Tibial nerve (tissue), 4 donors: ENCODE results near the gene OSBPL8. TPM values are rescaled to one million over a fixed set of nuclear protein-coding genes. Genes with fewer than 3 reads are reported as not detected.

ENCODE experiments used
- DNase-seq, 2 donors: peaks; one replicate each; pipeline ENCODE4 v3.0.0-alpha.2; 2019; ENCODE audit warnings: low spot score in 2 of 2
- H3K27ac ChIP-seq, 4 donors: fragments of 200-600 bp; sonication (generic) in 3 of 4; one replicate each; pipeline ENCODE4 v1.5.1; 2017 to 2019; ENCODE audit warnings: mild to moderate bottlenecking in 1 of 4
- H3K27me3 ChIP-seq, 2 donors: fragments of 200-600 bp; sonication (generic) in 1 of 2; one replicate each; pipeline versions ENCODE4 v1.5.1 to v1.6.0; 2017 to 2019
- H3K36me3 ChIP-seq, 3 donors: fragments of 200-600 bp; sonication (generic); one replicate each; pipeline ENCODE4 v1.5.1; 2018 to 2019
- H3K4me1 ChIP-seq, 4 donors: fragments of 200-600 bp; sonication (generic) in 3 of 4; one replicate each; pipeline ENCODE4 v1.5.1; 2017 to 2019
- H3K4me3 ChIP-seq, 4 donors: fragments of 200-600 bp; sonication (generic) in 3 of 4; one replicate each; pipeline ENCODE4 v1.5.1; 2017 to 2019; ENCODE audit warnings: mild to moderate bottlenecking in 1 of 4, moderate library complexity in 1 of 4
- H3K9me3 ChIP-seq, 4 donors: fragments of 200-600 bp; sonication (generic) in 3 of 4; one replicate each; pipeline ENCODE4 v1.5.1; 2017 to 2019
- EP300 ChIP-seq, 2 donors: sonication (generic); formaldehyde crosslinking; IDR thresholded peaks; one replicate each; pipeline ENCODE4 v1.6.1; 2017; ENCODE audit warnings: antibody characterized with exemption in 2 of 2, mild to moderate bottlenecking in 1 of 2
- POLR2A ChIP-seq, 2 donors: fragments of 450-650 bp; IDR thresholded peaks; one replicate each; pipeline ENCODE4 v1.6.1; 2017; ENCODE audit warnings: antibody characterized with exemption in 2 of 2, mild to moderate bottlenecking in 2 of 2, moderate library complexity in 2 of 2
- WGBS, 2 donors: methylation state at CpG; one replicate each; pipeline ENCODE4 v1.1.5; 2018; 5-methylcytosine and 5-hydroxymethylcytosine counted together
- total RNA-seq, 4 donors: library from RNA; depleted of rRNA; stranded (reverse); fragments of >200 nt; gene quantifications; one replicate each; pipeline ENCODE4 v1.1.0, GENCODE V29; 2016
- TF ChIP-seq, protein P1 (sequence below), 5 experiments: fragments of 200-600 bp in 3 of 5; fragments of 450-650 bp in 2 of 5; sonication (generic) in 3 of 5; IDR thresholded peaks; one replicate each; pipeline ENCODE4 v1.5.1; 2016 to 2019; ENCODE audit warnings: antibody characterized with exemption in 5 of 5, mild to moderate bottlenecking in 3 of 5, moderate library complexity in 2 of 5

Gene OSBPL8
- total RNA-seq, 4 donors from 2014 or later, result 90.9 to 151 (median 119) TPM

DNA sequence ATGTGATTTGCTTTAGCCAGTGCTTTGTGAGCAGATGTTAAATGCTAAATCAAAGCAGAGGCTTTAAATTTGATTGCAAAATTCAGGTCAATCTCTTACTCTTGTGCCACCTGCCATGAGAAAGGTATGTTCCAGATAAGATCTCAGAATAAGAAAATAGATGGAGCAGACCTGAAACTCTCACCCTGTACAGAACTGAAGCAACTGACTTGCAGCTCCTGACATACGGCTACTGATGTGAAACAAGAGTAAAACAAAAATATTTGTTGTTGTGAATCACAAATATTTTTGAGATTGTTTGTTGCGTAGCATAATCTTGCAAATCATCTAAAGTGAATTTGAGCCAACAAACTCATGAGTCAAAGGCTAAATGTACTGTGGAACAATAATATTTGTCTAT, 3.5 kb upstream of the OSBPL8 start:
- Histone ChIP-seq H3K9me3 (no peaks in the 10 kb centered on the region), H3K4me3 (no peak overlapping the region), H3K36me3 (no peaks in the 10 kb centered on the region), H3K4me1 (peaks cover 0 to 5% (median 2%) of the 10 kb centered on the region in 4 donors), H3K27ac (no peak overlapping the region), H3K27me3 (no peaks in the 10 kb centered on the region)
- WGBS, 2 donors, result 89 to 92% methylated on average over 2 of the region's 2 CpGs
- TF ChIP-seq, protein P1, sequence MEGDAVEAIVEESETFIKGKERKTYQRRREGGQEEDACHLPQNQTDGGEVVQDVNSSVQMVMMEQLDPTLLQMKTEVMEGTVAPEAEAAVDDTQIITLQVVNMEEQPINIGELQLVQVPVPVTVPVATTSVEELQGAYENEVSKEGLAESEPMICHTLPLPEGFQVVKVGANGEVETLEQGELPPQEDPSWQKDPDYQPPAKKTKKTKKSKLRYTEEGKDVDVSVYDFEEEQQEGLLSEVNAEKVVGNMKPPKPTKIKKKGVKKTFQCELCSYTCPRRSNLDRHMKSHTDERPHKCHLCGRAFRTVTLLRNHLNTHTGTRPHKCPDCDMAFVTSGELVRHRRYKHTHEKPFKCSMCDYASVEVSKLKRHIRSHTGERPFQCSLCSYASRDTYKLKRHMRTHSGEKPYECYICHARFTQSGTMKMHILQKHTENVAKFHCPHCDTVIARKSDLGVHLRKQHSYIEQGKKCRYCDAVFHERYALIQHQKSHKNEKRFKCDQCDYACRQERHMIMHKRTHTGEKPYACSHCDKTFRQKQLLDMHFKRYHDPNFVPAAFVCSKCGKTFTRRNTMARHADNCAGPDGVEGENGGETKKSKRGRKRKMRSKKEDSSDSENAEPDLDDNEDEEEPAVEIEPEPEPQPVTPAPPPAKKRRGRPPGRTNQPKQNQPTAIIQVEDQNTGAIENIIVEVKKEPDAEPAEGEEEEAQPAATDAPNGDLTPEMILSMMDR (IDR thresholded peaks at IDR 0.05), result no peak
- TF ChIP-seq POLR2A (IDR thresholded peaks at IDR 0.05), result no peak
- no peak for TF ChIP-seq EP300 (IDR thresholded peaks at IDR 0.05)
- no peak for DNase-seq

DNA sequence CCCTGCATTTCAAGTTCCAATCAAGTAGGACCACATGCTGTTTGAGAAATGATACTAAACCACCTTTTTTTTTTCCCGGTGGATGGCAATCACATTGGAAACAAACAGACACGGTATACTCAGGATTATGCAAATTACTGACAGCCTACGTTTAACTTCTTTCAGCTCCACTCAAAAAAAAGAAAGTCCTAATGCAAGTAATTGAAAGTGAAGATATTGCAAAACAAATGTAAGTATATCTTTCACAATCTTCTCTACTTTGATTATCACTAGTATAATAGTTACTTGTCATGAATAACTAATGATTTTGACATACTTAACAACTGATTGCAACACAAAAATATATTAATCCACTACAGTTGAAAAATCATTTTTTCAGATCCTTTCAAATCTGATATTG, 2.6 kb upstream of the OSBPL8 start:
- no peak for TF ChIP-seq EP300 (IDR thresholded peaks at IDR 0.05)
- TF ChIP-seq, protein P1 (IDR thresholded peaks at IDR 0.05), result no peak
- no peak for TF ChIP-seq POLR2A (IDR thresholded peaks at IDR 0.05)
- no peaks in the 10 kb centered on the region for H3K36me3 ChIP-seq
- WGBS, 2 donors, result 41 to 47% methylated on average over 3 of the region's 3 CpGs
- DNase-seq, result no peak
- H3K9me3 ChIP-seq, result no peaks in the 10 kb centered on the region
- peaks cover 0 to 14% (median 3%) of the 10 kb centered on the region in 4 donors for H3K4me1 ChIP-seq
- no peaks in the 10 kb centered on the region for H3K27me3 ChIP-seq
- no peak overlapping the region for H3K4me3 ChIP-seq
- no peak overlapping the region for H3K27ac ChIP-seq

DNA sequence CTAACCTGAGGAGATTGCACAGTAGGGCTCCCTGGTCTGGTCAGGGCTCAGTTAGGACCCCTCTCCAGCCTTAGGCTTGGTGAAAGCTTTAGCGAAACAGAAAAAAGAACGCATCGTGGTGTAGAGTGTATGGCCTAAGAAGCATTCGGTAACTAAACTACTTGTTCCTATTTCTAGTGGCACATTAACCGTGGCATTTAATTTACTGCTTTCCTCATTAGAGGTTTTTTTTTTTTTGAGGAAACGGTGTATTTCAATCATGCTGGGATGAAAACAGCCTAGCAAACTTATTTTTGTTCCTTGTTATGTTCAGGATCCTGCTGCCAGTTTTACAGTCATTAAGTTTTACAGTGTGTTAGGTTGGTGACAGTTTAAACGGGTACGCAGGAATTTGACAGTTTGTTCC, 518 bp upstream of the OSBPL8 start:
- Histone ChIP-seq H3K27ac (peak overlapping the region; percentile 87 to 97 (median 94)), H3K9me3 (no peaks in the 10 kb centered on the region), H3K27me3 (no peaks in the 10 kb centered on the region), H3K4me1 (peaks cover 0 to 31% (median 7%) of the 10 kb centered on the region in 4 donors), H3K36me3 (no peaks in the 10 kb centered on the region), H3K4me3 (peak overlapping the region; percentile 80 to 88 (median 80))
- 19 to 22% methylated on average over 8 of the region's 8 CpGs for WGBS, 2 donors
- TF ChIP-seq POLR2A (IDR thresholded peaks at IDR 0.05), result no peak
- TF ChIP-seq EP300 (IDR thresholded peaks at IDR 0.05), result no peak
- TF ChIP-seq, protein P1 (IDR thresholded peaks at IDR 0.05), result no peak
- no peak for DNase-seq

DNA sequence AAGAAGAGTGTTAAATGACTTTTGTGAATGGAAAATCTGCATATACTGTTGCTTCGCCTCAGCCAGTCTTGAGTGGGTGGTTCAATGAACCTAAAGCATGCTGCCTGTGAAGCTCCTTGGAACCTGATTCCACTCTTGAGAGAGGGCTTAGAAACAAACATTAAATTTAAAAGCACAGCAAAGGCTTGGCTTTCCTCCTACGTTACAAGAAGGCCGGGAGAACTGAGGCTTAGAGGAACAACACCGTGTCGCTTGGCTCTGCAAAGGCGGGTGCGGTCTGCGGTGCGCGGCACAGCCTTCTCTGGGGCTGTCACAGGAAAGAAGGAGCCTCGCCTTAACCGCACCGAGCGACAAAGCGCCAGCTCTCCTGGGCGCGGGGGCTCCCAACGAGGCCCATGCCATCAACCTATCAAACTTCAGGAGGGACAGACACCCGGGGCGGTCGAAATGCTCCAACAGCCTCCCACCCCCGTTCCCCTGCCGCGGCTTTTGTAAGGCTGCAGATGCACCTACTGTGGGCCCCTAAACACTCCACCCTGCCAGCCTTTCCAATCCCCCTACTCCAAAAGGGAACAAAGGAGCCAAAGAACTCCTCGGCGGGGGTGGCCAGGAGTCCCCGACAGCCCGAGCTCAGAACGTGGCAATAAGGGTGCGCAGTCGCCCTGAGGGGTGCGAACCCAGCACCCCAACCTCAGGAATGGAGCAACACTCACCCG, 729 bp downstream of the OSBPL8 start:
- Histone ChIP-seq H3K36me3 (no peaks in the 10 kb centered on the region), H3K27ac (peak overlapping the region; percentile 87 to 97 (median 94)), H3K9me3 (no peaks in the 10 kb centered on the region), H3K4me3 (peak overlapping the region; percentile 80 to 88 (median 80)), H3K4me1 (peaks cover 0 to 43% (median 9%) of the 10 kb centered on the region in 4 donors), H3K27me3 (no peaks in the 10 kb centered on the region)
- DNase-seq, result peak; percentile 19 to 20
- TF ChIP-seq, protein P1 (IDR thresholded peaks at IDR 0.05), result no peak
- TF ChIP-seq POLR2A (IDR thresholded peaks at IDR 0.05) (no peak), EP300 (IDR thresholded peaks at IDR 0.05) (no peak)
- 1% methylated on average over 22 to 31 of the region's 33 CpGs for WGBS, 2 donors

DNA sequence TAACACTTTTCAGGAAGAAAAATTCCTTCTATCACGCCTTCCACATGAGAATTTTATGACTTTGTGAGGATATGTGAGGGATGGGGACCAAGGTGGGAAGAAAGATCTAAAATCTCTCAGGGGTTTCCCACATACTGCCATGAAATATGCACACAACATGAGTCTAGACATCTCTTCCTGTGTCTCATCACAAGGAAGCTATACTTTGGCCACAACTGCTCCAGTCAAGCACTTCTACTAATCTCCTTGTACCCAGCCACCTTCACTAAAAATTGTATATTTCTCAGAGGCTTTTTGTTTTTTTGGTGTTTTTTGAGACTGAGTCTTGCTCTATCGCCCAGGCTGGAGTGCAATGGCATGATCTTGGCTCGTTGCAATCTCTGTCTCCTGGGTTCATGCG, 3.2 kb downstream of the OSBPL8 start:
- no peak for TF ChIP-seq POLR2A (IDR thresholded peaks at IDR 0.05)
- TF ChIP-seq, protein P1 (IDR thresholded peaks at IDR 0.05), result no peak
- TF ChIP-seq EP300 (IDR thresholded peaks at IDR 0.05), result no peak
- 94 to 96% methylated on average over 4 of the region's 4 CpGs for WGBS, 2 donors
- no peaks in the 10 kb centered on the region for H3K36me3 ChIP-seq
- no peak overlapping the region for H3K4me3 ChIP-seq
- no peaks in the 10 kb centered on the region for H3K27me3 ChIP-seq
- DNase-seq, result no peak
- no peak overlapping the region for H3K27ac ChIP-seq
- H3K4me1 ChIP-seq, result peaks cover 0 to 59% (median 12%) of the 10 kb centered on the region in 4 donors
- no peaks in the 10 kb centered on the region for H3K9me3 ChIP-seq
